Ovary (tissue), 3 donors: ENCODE results near the gene TPST1.

Source experiments
- POLR2A ChIP-seq: fragments of 450-650 bp; IDR thresholded peaks from one replicate; pipeline ENCODE4 v1.6.1; 2017; ENCODE audit warnings: antibody characterized with exemption, mild to moderate bottlenecking, moderate library complexity
- TF ChIP-seq, protein P1 (sequence below), 3 donors: fragments of 450-650 bp in 2 of 3; fragments of 200-600 bp in 1 of 3; IDR thresholded peaks; one replicate each; pipeline versions ENCODE4 v1.5.1 to v1.8.0; 2016 to 2022; ENCODE audit warnings: antibody characterized with exemption in 3 of 3, mild to moderate bottlenecking in 1 of 3
- donor health status: DM: no; HTN: no; CAD: no.

DNA sequence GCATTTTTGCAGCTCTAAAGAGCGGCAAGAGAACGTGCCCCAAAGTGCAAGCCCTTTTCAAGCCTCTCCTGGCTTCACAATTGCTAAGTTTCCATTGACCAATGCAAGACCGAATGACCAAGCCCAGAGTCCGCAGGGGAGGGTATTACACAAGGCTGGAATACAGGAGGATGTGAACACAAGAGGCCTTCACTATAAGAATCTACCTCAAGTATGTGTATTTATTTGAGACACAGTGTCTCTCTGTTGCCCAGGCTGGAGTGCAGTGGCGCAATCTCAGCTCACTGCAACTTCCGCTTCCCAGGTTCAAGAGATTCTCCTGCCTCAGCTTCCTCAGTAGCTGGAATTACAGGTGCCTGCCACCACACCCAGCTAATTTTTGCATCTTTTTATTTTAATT, 22.2 kb upstream of the TPST1 start:
- TF ChIP-seq POLR2A, result no peak
- TF ChIP-seq, protein P1, sequence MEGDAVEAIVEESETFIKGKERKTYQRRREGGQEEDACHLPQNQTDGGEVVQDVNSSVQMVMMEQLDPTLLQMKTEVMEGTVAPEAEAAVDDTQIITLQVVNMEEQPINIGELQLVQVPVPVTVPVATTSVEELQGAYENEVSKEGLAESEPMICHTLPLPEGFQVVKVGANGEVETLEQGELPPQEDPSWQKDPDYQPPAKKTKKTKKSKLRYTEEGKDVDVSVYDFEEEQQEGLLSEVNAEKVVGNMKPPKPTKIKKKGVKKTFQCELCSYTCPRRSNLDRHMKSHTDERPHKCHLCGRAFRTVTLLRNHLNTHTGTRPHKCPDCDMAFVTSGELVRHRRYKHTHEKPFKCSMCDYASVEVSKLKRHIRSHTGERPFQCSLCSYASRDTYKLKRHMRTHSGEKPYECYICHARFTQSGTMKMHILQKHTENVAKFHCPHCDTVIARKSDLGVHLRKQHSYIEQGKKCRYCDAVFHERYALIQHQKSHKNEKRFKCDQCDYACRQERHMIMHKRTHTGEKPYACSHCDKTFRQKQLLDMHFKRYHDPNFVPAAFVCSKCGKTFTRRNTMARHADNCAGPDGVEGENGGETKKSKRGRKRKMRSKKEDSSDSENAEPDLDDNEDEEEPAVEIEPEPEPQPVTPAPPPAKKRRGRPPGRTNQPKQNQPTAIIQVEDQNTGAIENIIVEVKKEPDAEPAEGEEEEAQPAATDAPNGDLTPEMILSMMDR (IDR thresholded peaks at IDR 0.05), result no peak
